ENCODE measurements around the gene CTNNA2. TPM values are rescaled to one million over a fixed set of nuclear protein-coding genes. Genes with fewer than 3 reads are reported as not detected.

CTNNA2 gene
- total and polyA plus RNA-seq, 9 of the 15 experiments (the other 6 are each of a cell fraction or from before 2014, with no cell fraction given) = 0.03 to 0.40 (median 0.15) TPM

DNA sequence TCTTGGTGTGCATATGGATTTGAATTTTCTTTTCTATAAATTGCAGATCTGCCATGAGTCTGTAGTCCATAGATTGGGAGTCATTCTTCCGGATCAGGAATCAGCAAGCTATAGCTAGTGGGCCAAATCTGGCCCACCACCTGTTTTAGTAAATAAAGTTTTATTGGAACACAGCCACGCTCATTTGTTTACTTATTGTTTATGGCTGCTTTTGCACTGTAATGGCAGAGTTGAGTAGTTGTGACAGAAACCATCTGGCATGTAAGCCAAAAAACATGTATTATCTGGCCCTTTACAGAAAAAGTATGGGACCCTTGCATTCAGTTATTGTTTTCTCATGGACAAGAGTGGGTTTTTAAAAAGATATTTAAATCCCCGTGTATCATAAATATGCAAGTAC is 600.5 kb downstream of the CTNNA2 start:
- Histone ChIP-seq H3K36me3 (ENCODE audit: control insufficient read depth, insufficient read depth, low read length) (no peaks in the 10 kb centered on the region), H3K4me1 (replicated peaks in 1 of 2; ENCODE audit: control insufficient read depth in 2 of 2, insufficient read depth in 2 of 2, low read length in 2 of 2) (peaks cover 0 to 5% of the 10 kb centered on the region in 2 experiments; a peak in 1 of 5 replicates), H3K4me2 (ENCODE audit: insufficient read depth, low read length) (no peak overlapping the region), H3K4me3 (no peak overlapping the region), H3K27me3 (ENCODE audit: control insufficient read depth in 2 of 2, insufficient read depth in 2 of 2, low read length in 2 of 2) (no peaks in the 10 kb centered on the region), H3K27ac (ENCODE audit: extremely low read depth, low read depth, low read length) (no peak overlapping the region), H3K79me2 (ENCODE audit: control insufficient read depth, insufficient read depth, low read length) (no peaks in the 10 kb centered on the region), H3K9me3 (replicated peaks; ENCODE audit: control insufficient read depth, insufficient read depth, low read depth, low read length) (no peaks in the 10 kb centered on the region), H3K9me1 (ENCODE audit: control insufficient read depth, insufficient read depth, low read length) (no peaks in the 10 kb centered on the region), H3K9ac (ENCODE audit: insufficient read depth in 1 of 2, low read depth in 2 of 2, low read length in 2 of 2) (no peak overlapping the region), H2AFZ (ENCODE audit: low read depth, low read length) (no peak overlapping the region), H4K20me1 (replicated peaks; ENCODE audit: control insufficient read depth, insufficient read depth, low read length) (no peaks in the 10 kb centered on the region)
- BruUV-seq (replicated peaks) = no TSS peak
- in situ Hi-C loops (cut with MboI) = no loop called here
- FAIRE-seq = no peak
- intact Hi-C loops (cut with micrococcal nuclease) = no loop called here
- 18% methylated on average over 3 of the region's 3 CpGs for WGBS (ENCODE audit: insufficient coverage, low coverage, missing lambda C conversion rate)
- POLR2A ChIA-PET = no interaction called here
- CTCF ChIA-PET (ENCODE audit: low intra/inter-chr PET ratio) = no interaction called here
- TF ChIP-seq TFAM (CRISPR knock-in tag; conservative IDR thresholded peaks at IDR 0.05) (no peak), ZNF445 (CRISPR knock-in tag; IDR thresholded peaks at IDR 0.05; ENCODE audit: low read depth) (no peak)
- TF ChIP-seq, protein P1, sequence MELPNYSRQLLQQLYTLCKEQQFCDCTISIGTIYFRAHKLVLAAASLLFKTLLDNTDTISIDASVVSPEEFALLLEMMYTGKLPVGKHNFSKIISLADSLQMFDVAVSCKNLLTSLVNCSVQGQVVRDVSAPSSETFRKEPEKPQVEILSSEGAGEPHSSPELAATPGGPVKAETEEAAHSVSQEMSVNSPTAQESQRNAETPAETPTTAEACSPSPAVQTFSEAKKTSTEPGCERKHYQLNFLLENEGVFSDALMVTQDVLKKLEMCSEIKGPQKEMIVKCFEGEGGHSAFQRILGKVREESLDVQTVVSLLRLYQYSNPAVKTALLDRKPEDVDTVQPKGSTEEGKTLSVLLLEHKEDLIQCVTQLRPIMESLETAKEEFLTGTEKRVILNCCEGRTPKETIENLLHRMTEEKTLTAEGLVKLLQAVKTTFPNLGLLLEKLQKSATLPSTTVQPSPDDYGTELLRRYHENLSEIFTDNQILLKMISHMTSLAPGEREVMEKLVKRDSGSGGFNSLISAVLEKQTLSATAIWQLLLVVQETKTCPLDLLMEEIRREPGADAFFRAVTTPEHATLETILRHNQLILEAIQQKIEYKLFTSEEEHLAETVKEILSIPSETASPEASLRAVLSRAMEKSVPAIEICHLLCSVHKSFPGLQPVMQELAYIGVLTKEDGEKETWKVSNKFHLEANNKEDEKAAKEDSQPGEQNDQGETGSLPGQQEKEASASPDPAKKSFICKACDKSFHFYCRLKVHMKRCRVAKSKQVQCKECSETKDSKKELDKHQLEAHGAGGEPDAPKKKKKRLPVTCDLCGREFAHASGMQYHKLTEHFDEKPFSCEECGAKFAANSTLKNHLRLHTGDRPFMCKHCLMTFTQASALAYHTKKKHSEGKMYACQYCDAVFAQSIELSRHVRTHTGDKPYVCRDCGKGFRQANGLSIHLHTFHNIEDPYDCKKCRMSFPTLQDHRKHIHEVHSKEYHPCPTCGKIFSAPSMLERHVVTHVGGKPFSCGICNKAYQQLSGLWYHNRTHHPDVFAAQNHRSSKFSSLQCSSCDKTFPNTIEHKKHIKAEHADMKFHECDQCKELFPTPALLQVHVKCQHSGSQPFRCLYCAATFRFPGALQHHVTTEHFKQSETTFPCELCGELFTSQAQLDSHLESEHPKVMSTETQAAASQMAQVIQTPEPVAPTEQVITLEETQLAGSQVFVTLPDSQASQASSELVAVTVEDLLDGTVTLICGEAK (IDR thresholded peaks at IDR 0.05) = peak; percentile 79
- TF ChIP-seq, protein P1 (CRISPR knock-in tag; IDR thresholded peaks at IDR 0.05) = no peak
- no peak for ATAC-seq
- no peak for DNase-seq (ENCODE audit: extremely low read depth in 1 of 4, low spot score in 3 of 4)

All from K562 (cell line).